GM18873 (cell line): ENCODE measurements around the gene ENDOV.

Experiments used
- ATAC-seq: cut with Tn5 transposase; IDR thresholded peaks from one replicate; pipeline ENCODE4 v1.9.1; 2021; ENCODE audit warnings: mild to moderate bottlenecking, moderate library complexity, moderate number of reproducible peaks; ENCODE audit not compliant: unreplicated experiment, low FRiP score

The ENDOV gene

DNA sequence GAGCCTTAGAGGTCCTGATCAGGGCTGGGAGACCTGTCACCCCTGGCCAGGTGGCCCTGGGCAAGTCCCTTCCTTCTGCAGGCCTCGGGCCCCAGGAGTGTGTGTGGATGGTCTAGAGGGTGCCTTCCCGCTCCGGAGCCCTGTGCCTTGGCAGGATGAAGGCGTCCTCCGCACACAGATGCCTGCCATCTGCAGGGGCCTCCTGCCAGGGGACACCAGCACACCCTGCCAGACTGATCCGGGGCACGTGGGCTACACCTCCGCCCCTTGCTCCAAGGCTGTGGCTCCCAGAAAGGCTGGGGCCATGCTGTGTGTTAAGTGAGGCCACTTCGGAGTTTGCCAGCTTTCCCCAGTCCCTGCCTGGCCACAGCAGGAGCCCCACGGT, 30.8 kb downstream of the ENDOV start:
- no peak for ATAC-seq

DNA sequence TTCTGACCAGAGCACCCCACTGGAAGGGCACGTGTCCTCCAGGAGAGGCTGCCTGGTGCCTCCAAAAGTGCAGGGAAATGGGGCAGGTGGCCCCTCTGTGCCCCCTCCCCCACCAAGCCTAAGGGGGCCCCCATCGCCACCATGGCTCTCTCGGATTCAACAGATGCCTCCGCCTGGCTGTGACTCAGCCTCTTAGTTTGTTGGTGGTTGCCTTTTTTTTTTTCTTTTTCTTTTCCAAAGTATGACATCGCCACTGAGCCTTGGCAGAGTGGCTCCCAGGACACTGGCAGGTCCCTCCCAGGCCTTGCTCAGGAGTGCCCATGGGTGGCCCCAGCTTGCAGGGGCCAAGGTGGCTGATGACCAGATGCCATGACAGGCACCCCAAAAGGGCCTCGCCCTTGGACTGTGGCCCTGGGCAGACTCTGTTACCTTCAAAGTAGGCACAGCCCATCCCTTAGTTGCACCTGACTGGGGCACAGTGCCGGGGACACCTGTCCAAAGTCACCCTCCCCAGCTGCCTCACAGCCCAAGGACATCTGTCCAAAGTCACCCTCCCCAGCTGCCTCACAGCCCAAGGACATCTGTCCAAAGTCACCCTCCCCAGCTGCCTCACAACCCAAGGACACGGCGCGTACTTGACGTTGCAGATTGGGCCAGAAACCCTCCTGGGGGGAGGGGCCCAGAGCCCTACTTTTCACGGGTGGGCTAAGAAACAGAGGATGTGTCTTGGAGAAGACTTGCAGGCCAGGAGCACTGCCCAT, 31.9 kb downstream of the ENDOV start:
- ATAC-seq: no peak

GRCh38 chr17:80447790-80448189, 32.8 kb downstream of the ENDOV start:
- ATAC-seq: no peak

GRCh38 chr17:80449194-80449929, 34.4 kb downstream of the ENDOV start:
- ATAC-seq: no peak

- ATAC-seq: no peak
Observed at GRCh38 chr17:80449930-80450576, 35.1 kb downstream of the ENDOV start.

GRCh38 chr17:80451104-80451775, 36.3 kb downstream of the ENDOV start:
- no peak for ATAC-seq

DNA sequence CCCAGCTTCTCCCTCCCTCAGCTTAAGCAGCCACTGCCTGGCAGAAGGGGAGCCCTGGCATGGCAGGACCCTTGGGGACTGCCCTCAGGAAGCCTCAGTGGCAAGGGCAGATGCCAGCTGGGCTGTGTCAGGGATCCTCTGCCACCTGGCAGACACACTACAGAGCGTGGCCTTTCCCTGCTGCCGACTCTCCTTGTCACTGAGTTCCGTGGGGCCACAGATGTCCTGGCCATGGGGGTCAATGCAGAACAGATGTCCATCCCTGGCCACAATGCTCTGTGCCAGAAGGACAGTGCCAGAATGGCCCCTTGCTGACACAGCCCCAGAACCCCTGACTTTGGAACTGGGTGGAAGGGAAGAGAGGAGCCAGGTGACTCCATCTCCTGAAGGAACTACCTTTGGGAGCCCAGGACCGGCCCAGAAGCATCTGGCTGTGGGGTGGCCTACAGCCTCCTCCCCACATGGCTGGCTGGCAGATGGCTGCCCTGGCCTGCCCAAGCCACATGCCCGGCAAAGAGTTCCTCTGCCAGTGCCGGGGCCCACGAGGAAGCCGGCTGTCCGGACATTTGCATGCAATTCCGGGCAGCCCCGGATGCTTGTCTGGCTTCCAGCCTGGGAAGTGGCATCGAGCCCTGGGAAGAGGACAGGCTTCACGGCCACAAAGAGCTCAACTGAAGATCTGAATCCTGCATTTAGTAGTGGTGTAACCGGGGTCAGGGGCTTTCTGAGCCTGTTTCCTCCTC, 37.4 kb downstream of the ENDOV start:
- ATAC-seq: no peak

DNA sequence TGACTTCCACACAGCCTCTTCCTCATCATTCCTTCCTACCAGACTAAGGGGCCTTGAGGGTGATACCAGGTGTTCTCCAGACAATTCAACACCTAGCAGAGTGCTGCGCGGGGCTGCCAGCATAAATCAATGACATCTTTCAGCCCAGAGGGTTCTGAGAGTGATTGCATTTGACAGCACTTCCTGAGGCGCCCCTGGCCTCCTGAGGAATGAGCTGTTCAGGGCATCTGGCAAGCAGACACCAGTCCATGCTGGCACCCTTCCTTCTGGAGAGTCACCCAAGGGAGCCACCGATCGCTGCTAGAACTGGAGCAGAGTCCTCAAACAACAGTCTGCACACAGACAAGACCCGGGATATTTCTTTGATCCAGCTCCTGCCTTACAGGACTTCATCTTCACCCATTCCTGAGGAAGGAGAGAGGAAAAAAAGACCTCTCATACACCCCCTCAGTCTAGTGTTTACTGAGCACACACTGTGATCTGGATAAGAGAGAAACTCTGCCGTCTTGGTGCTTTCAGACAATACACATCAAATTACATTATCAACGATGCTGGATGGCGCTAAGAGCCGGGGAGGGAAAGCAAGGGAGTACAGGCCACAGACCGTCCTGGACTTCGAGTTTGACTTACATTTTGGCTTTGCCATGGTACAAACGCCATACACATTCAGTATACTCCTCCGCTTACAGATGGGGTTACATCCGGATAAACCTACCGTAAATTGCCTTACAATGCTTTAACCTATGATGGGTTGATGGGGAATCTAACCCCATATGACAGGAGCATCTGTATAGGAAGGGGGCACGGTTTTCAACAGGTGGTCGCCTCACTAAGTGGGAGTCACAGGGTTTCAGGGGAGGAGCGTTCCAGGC, 38.4 kb downstream of the ENDOV start:
- no peak for ATAC-seq

- no peak for ATAC-seq
Observed at GRCh38 chr17:80453998-80454556, 39.1 kb downstream of the ENDOV start.

DNA sequence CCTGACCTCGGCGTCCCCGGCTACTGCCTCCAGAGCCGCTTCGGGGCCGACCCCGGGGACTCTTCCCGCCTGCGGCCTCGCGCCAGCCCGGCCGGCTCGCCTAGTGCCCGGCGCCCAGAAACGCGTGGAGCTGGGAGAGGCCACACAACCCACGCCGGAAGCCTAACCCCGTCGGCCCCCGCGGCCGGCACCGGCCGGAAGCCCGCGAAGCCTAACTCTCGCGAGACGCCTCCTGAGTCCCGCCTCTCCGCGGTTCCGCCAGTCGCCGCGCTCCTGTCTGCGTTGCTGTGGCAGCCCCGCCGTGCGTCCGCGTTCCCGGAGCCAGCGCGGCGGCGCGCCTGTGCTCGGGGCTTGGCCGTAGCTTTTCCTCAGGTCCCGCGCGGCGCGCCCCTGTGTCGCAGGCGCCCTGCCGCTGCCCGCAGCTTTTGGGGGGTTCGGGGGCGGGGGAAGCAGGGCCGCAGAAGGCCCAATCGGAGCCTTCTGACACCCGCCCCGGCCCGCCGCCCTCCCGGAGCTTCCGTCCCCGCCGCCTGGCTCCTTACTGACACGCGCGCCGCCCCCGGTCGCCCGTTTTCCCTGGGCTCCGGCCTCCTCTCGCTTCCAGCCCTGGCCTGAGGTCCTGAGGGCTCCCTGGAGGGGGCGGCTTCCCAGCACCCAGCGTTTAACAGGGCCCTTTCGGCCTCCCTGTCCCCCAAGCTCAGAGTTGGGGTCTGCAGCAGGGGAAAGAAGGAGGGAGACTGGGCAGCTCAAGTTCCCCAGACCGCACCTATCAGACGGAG, 39.8 kb downstream of the ENDOV start:
- peak; percentile 75 for ATAC-seq

DNA sequence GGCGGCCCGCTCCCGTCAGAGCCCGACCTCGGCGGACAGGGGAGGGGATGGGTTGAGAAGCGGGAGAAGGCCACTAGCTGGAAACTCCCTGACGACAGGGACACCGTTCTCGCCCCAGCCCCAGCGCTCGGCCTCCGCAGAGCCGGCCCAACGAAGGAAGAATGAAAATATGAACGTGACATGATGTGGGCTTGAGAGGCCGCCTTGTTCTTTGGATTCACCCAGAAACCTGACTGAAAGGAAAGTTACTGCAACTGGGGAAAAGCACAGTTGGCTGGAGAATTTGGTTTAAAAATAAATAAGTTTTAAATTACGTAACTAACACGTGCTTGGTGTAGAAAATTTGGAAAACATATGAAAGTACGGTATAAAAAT, 40.4 kb downstream of the ENDOV start:
- ATAC-seq: peak; percentile 17

DNA sequence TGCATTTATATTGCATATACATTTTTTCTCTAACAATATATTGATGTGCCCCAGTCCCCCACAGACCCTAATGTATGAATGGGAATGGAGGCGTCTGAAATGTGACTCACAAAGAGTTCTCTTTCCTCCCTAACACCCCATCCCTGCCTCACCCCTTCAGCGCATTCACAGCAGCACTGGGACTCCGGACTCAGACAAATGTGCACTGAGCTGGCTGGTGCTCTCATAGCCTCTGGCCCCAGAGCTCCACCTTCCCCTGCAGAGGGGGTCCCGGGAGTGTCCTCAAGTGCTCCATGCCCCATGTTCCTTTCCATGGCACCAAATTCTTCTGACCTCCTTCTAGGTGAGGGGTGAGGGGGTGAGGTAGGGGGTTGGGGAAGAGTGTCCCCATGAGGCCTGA, 40.8 kb downstream of the ENDOV start:
- ATAC-seq: no peak

- no peak for ATAC-seq
Observed at GRCh38 chr17:80456465-80457235, 41.7 kb downstream of the ENDOV start.

GRCh38 chr17:80457236-80457856, 42.4 kb downstream of the ENDOV start:
- ATAC-seq: no peak

DNA sequence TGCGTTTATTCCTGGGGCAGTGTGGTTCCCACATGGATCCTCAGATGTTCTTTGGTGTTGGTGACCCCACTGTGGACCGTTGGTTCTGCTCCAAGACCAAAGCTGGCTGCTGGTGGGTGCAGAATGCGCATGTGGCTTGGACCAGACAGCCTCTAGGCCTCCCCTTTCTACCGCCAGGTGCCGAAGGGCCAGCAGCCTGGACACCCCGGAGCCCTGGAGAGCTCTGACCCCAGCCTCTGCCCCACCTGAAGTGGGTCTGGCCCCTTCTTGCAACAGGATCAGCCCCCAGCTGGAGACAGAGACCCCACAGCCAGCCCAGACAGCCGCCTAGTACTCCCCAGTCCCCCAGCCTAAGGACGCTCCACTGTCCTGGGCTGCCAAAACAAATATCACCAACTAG, 43.0 kb downstream of the ENDOV start:
- no peak for ATAC-seq

GRCh38 chr17:80459234-80459633, 44.3 kb downstream of the ENDOV start:
- ATAC-seq: no peak

DNA sequence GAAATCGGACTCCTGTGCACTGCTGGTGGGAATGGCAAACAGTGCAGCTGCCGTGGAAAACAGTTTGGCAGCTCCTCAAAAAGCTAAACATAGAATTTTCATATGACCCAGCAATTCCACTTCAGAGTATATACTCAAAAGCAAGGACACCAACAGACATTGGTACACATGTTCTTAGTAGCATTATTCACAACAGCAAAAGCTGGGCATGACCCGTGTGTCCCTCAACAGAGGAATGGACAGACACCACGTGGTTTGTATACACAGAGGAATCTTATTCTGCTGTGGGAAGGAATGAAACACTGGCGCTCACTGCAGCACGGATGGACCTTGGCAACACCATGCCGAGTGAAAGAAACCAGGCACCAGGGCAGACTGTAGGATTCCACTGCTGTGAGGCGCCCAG, 45.5 kb downstream of the ENDOV start:
- ATAC-seq: no peak
